GM12801 (cell line): ENCODE measurements around the gene CLCA1.

Experiments used
- CTCF ChIP-seq: IDR thresholded peaks from one replicate; pipeline ENCODE4 v1.5.1; 2011; ENCODE audit warnings: control low read depth; ENCODE audit not compliant: insufficient read length; ENCODE audit errors: extremely low read depth

Gene CLCA1

GRCh38 chr1:86468501-86468977 is at the start of gene CLCA1:
CLCA1 (plus strand) TSS chr1:86468927; CDS start chr1:86468972, 45 bp downstream.
- TF ChIP-seq CTCF = no peak

DNA sequence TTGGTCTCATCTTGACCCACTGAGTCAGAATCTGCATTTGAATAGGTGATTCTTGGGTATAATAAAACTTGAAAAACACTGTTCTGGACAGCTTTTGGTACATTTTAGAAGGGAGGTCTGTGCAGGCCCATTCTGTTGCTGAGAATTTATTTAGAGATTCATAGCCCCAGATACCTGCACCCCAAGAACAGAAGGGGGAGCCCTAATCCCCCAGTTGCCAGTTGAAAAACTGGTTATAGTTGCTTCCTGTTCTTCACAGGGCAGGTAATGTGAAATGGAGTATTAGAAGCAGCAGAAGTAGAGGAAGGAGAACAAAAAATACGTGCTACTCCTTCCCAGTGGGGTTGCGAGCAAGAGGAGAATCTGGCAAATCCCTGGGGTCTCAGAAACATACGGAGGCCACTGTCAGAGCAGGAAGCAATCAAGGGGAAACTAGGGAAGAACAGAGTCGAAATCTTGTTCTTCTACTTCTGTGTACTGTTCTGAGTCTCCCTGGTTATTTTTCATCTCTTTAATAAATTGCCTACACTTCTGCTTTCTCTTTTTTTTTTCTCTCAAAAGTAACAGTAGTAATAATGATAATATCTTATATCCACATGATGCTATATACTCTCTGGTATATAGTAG is 49.3 kb upstream of the CLCA1 start:
- no peak for TF ChIP-seq CTCF

DNA sequence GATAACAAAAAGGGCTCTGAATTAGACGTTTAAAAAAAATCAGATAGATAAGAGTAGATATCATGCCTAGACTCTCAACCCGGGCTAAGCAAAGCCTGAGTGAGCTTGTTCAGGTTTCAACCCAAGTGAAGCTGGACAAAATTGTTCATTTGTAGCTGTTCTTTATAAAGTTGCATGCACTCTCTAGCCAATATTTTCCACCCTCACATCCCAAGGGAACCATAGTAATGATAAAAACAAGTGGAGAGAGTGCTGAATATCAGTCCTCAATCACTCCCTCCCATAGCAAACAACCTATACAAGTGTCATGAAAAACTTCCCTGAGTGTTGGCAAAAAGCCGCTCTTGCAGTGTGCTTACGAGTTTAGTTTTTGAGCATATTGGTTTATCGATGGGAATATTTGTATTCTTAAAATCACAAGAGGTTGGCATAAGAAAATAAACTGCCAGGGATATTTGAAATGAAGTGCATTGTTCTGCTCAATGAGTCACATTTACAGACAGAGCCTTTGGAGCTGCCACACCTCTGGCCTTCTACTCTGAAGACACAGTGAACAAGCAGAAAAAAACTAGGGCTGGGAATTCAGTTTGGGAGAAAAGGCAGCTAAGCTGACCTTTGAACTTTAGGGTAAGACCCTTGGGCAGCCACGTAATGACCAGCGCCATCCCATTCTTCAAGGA is 47.0 kb upstream of the CLCA1 start:
- no peak for TF ChIP-seq CTCF

GRCh38 chr1:86423473-86423872 is 45.3 kb upstream of the CLCA1 start:
- TF ChIP-seq CTCF = no peak

DNA sequence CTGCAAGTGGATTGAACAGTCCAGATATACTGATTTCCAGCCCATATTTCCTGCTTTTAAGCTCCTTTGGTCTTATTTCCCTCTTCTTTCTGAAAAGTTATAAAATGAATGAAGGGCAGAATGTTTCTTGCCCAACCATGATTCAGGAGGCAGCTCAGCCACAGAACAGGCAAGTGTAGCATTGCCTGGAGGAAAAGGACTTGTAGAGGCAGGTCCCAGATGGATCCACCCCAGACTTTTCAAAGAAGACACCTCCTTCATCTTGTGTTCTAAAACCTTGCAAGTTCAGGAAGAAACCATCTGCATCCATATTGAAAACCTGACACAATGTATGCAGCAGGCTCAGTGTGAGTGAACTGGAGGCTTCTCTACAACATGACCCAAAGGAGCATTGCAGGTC is 44.9 kb upstream of the CLCA1 start, which contains the start of gene CLCA2:
CLCA2 (plus strand) TSS at position 299 of the 400 bp plus-strand sequence; CDS start at position 376, 77 bp downstream.
- TF ChIP-seq CTCF = no peak

- no peak for TF ChIP-seq CTCF
These were observed 39.5 kb upstream of the CLCA1 start for GRCh38 chr1:86429122-86429725.

- no peak for TF ChIP-seq CTCF
These were observed 38.9 kb upstream of the CLCA1 start for GRCh38 chr1:86429835-86430234.
